Right atrium auricular region (tissue), 2 donors: ENCODE results near the gene CD226. TPM values are rescaled to one million over a fixed set of nuclear protein-coding genes. Genes with fewer than 3 reads are reported as not detected.
"Not testable (repeated sequence)": the region's sequence is repeated elsewhere in the genome, so short reads cannot be mapped to it uniquely, and the experiment has no call there.

Source experiments
- DNase-seq: peaks from one replicate; pipeline ENCODE4 v3.0.0-alpha.2; 2019; ENCODE audit warnings: low spot score
- H3K27ac ChIP-seq, 2 donors: fragments of 200-600 bp; sonication (generic); 1 replicate in 1 of 2; 2 replicates in 1 of 2; pipeline ENCODE4 v1.5.1; 2016 to 2019
- H3K27me3 ChIP-seq, 2 donors: fragments of 200-600 bp; sonication (generic); one replicate each; pipeline versions ENCODE4 v1.5.1 to v1.6.0; 2017 to 2019
- H3K36me3 ChIP-seq: fragments of 200-600 bp; sonication (generic); one replicate; pipeline ENCODE4 v1.5.1; 2016
- H3K4me1 ChIP-seq, 2 donors: fragments of 200-600 bp; sonication (generic); one replicate each; pipeline versions ENCODE4 v1.5.1 to v1.6.0; 2017 to 2019
- H3K4me3 ChIP-seq, 2 donors: fragments of 200-600 bp; sonication (generic); 1 replicate in 1 of 2; 2 replicates in 1 of 2; pipeline ENCODE4 v1.5.1; 2017 to 2019; ENCODE audit warnings: mild to moderate bottlenecking in 1 of 2, moderate library complexity in 1 of 2
- H3K9me3 ChIP-seq, 2 donors: fragments of 200-600 bp; sonication (generic); one replicate each; pipeline ENCODE4 v1.5.1; 2019
- total RNA-seq, 2 donors: library from RNA; depleted of rRNA; stranded (reverse); fragments of >200 nt; gene quantifications; one replicate each; pipeline ENCODE4 v1.1.0, GENCODE V29; 2016
- TF ChIP-seq, protein P1 (sequence below), 2 donors: fragments of 200-600 bp; sonication (generic); IDR thresholded peaks; one replicate each; pipeline ENCODE4 v1.5.1; 2019; ENCODE audit warnings: antibody characterized with exemption in 2 of 2

CD226 gene
- total RNA-seq, 2 donors from 2014 or later = 0.22 to 1.3 TPM

DNA sequence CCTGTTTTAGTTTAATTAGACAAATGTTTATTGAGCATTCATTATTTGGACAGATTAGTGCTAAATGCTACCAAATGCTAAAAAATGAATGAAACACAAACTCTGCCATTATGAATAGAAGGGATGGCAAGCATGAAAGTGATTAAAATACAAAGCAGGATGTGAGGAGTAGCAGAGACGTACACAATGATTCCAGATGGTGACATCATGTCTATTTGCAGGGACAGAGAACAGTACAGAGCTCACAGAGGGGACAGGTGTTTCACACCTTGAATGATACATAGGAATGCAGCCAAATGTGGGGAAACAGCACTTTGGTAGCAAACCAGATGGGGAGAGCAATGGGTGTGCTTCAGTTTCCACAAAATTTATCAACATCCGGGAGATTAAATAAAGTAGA, 76.3 kb downstream of the CD226 start:
- Histone ChIP-seq H3K36me3 (no peaks in the 10 kb centered on the region), H3K4me1 (no peaks in the 10 kb centered on the region), H3K27me3 (no peaks in the 10 kb centered on the region), H3K9me3 (no peaks in the 10 kb centered on the region), H3K27ac (no peak overlapping the region), H3K4me3 (no peak overlapping the region)
- no peak for DNase-seq
- TF ChIP-seq, protein P1, sequence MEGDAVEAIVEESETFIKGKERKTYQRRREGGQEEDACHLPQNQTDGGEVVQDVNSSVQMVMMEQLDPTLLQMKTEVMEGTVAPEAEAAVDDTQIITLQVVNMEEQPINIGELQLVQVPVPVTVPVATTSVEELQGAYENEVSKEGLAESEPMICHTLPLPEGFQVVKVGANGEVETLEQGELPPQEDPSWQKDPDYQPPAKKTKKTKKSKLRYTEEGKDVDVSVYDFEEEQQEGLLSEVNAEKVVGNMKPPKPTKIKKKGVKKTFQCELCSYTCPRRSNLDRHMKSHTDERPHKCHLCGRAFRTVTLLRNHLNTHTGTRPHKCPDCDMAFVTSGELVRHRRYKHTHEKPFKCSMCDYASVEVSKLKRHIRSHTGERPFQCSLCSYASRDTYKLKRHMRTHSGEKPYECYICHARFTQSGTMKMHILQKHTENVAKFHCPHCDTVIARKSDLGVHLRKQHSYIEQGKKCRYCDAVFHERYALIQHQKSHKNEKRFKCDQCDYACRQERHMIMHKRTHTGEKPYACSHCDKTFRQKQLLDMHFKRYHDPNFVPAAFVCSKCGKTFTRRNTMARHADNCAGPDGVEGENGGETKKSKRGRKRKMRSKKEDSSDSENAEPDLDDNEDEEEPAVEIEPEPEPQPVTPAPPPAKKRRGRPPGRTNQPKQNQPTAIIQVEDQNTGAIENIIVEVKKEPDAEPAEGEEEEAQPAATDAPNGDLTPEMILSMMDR (IDR thresholded peaks at IDR 0.05) = no peak

DNA sequence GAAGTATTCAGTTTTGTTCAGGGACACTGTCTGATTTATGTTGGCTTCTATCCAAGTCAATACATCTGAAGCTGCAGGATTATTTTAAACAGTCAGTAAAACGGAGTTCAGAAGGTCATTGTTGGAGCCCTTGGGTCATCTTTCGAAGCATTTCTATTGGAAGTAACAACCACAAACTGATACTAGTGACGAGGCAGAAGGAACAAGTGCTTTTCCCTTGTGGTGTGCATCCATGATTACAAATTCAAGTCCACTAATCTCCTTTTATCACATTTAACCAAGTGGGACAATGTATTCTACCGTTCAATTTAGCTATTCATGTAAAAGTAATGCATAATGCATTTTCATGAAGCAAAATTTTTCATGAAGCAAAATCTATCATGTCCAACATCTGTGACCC, 76.9 kb downstream of the CD226 start:
- H3K36me3 ChIP-seq = no peaks in the 10 kb centered on the region
- TF ChIP-seq, protein P1 (IDR thresholded peaks at IDR 0.05) = no peak
- H3K4me1 ChIP-seq = no peaks in the 10 kb centered on the region
- H3K27me3 ChIP-seq = no peaks in the 10 kb centered on the region
- no peak overlapping the region for H3K4me3 ChIP-seq
- no peaks in the 10 kb centered on the region for H3K9me3 ChIP-seq
- no peak overlapping the region for H3K27ac ChIP-seq
- no peak for DNase-seq

DNA sequence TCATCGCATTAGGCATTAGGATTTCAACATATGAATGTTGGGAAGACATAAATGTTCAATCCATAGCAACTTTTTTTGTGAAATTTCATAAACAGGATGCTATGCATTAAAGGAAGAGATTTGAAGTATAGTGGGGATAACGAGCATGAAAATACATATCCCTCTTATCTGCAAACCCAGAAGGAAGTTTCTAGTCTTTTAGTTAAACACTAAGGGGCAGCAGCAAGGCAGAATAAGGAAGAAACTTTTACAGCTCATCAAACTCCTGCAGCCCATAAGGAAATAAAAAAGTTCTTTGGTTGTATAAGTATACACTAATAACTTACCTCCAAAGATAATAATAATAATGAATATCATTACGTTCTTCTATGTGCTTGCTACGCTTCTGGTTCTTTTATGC, 81.5 kb downstream of the CD226 start:
- H3K36me3 ChIP-seq = no peaks in the 10 kb centered on the region
- no peaks in the 10 kb centered on the region for H3K9me3 ChIP-seq
- no peak overlapping the region for H3K4me3 ChIP-seq
- TF ChIP-seq, protein P1 (IDR thresholded peaks at IDR 0.05) = no peak
- H3K27ac ChIP-seq = no peak overlapping the region
- no peaks in the 10 kb centered on the region for H3K27me3 ChIP-seq
- no peak for DNase-seq
- no peaks in the 10 kb centered on the region for H3K4me1 ChIP-seq

DNA sequence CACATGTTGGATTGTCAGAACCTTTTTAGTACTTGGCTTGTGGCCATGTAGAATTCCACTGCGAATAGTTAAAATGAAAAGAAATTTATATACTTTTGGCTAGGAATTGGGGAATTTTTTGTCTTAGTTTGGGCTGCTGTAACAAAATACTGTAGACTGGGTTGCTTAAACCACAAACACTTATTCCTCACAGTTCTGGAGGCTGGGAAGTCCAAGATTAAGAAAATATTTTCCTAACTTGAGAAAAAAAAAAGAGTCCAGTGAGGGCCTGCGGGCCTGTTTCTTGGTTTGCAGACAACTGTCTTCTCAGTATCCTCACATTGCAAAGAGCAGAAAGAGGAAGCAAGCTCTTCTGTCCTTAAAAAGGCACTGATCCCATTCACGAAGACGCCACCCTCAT, 81.9 kb downstream of the CD226 start:
- H3K9me3 ChIP-seq = no peaks in the 10 kb centered on the region
- TF ChIP-seq, protein P1 (IDR thresholded peaks at IDR 0.05) = no peak

DNA sequence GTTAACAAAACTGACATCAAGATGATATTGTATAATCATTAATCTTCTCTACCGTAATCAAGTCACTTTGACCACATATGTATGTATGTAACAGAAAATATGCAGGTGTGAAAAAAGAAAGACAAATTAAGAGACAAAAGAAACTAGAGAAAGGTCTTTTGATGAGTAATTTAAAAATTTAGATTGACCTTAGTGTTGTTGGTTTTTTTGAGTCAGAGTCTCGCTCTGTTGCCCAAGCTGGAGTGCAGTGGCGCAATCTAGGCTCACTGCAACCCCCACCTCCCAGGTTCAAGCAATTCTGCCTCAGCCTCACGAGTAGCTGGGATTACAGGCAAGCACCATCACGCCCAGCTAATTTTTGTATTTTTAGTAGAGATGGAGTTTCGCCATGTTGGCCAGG, 82.9 kb downstream of the CD226 start:
- not testable (repeated sequence) for H3K4me3 ChIP-seq, DNase-seq, H3K27me3 ChIP-seq, H3K4me1 ChIP-seq, H3K9me3 ChIP-seq, H3K36me3 ChIP-seq, H3K27ac ChIP-seq

More for the DNA sequence above, 81.9 kb downstream of the CD226 start:
- no peak for DNase-seq
- Histone ChIP-seq H3K4me3 (no peak overlapping the region), H3K27ac (no peak overlapping the region), H3K36me3 (no peaks in the 10 kb centered on the region), H3K4me1 (no peaks in the 10 kb centered on the region), H3K27me3 (no peaks in the 10 kb centered on the region)

DNA sequence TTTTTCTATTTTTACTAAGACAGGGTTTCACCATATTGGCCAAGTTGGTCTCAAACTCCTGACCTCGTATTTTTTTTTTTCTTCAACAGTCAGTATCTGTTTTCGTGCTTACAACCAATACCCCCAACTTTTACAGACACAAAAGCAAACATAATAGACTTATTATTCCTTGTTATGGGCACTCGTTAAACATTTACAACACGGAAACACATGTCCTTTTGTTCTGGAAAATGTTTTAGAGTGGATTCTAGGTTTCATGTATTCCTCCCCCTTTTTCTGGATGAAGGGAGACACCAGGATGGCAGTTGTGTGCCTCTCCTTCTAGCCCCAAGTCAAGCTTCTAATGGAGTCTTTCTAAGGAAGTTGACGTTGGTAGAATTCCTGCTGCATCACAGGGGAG, 88.8 kb downstream of the CD226 start:
- H3K4me1 ChIP-seq = no peaks in the 10 kb centered on the region
- H3K36me3 ChIP-seq = no peaks in the 10 kb centered on the region
- H3K27ac ChIP-seq = no peak overlapping the region
- H3K4me3 ChIP-seq = no peak overlapping the region
- TF ChIP-seq, protein P1 (IDR thresholded peaks at IDR 0.05) = no peak
- no peaks in the 10 kb centered on the region for H3K9me3 ChIP-seq
- DNase-seq = no peak
- no peaks in the 10 kb centered on the region for H3K27me3 ChIP-seq
